ENCODE data around the gene GRK1.

DNA sequence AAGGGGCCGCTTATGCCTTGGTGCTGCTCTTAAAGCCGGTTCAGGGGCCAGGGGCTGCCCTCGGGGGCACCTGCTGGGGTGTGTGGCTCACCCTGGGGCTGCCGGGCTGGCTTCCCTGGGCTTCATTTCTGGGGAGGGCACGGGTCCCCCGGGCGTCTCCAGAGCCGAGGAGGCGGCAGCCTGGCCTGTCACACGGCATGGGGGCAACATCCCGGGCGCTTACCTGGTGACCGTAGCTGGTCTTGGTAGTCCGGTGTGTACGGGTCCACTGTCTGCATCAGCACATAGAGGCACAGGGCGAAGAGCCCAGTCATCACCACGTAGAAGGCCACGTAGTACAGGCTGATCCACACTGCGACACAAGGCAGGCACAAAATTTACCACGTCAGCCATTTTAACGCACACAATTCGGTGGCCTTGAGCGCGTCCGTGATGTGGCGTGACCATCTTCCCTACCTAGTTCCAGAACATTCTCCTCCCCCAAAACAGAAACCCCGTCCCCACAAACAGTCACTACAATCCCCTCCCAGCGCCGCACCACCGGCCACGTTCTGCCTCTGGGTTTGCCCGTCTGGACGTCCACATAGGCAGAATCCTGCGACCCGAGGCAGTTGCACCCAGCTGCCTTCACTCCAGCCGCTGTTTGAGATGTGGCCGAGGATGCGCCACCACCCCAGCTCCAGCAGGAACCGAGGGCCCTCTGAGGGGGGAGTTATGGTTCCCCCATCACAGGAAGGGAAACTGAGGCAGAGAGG lies 12.3 kb upstream of the GRK1 start:
- TF ChIP-seq EZH2phosphoT487 (IDR thresholded peaks at IDR 0.05; ENCODE audit: borderline replicate concordance, low read depth, low read length) (no peak), CTCF (conservative IDR thresholded peaks at IDR 0.05; ENCODE audit: low read length) (no peak)
